Fibroblast of lung (primary cell): ENCODE data around the gene WDR72. TPM values are rescaled to one million over a fixed set of nuclear protein-coding genes. Genes with fewer than 3 reads are reported as not detected.
A peak's percentile ranks its signal among the peaks of the same experiment; 100 is the strongest.

ENCODE experiments used
- DNase-seq, 2 donors: peaks; one replicate each; pipeline versions ENCODE4 v3.0.0 to v3.0.0-alpha.2; 2010; ENCODE audit warnings: low read depth in 2 of 2
- H2AFZ ChIP-seq: 2 replicates; pipeline ENCODE4 v1.5.1; 2012; ENCODE audit warnings: low read length, control low read depth, inconsistent platforms
- H3K27ac ChIP-seq: 2 replicates; pipeline ENCODE4 v1.5.1; 2011; ENCODE audit warnings: low read length, control low read depth; ENCODE audit not compliant: insufficient read depth
- H3K27me3 ChIP-seq: 2 replicates; pipeline ENCODE4 v1.5.1; 2011; ENCODE audit warnings: mild to moderate bottlenecking, low read length; ENCODE audit not compliant: control insufficient read depth, insufficient read depth
- H3K36me3 ChIP-seq: 2 replicates; pipeline ENCODE4 v1.5.1; 2011; ENCODE audit warnings: low read length; ENCODE audit not compliant: control insufficient read depth, insufficient read depth
- H3K4me1 ChIP-seq: 2 replicates; pipeline ENCODE4 v1.5.1; 2011; ENCODE audit warnings: low read length; ENCODE audit not compliant: control insufficient read depth, insufficient read depth; ENCODE audit errors: extremely low read depth
- H3K4me2 ChIP-seq: 2 replicates; pipeline ENCODE4 v1.5.1; 2011; ENCODE audit warnings: low read length, control low read depth; ENCODE audit not compliant: insufficient read depth; ENCODE audit errors: extremely low read depth
- H3K4me3 ChIP-seq, 4 experiments: fragments of 200-600 bp in 1 of 4; sonication (generic) in 1 of 4; replicated peaks in 1 of 4; 2 replicates each; pipeline ENCODE4 v1.5.1; 2011 to 2016; ENCODE audit warnings: low read length in 4 of 4, low read depth in 3 of 4, mild to moderate bottlenecking in 3 of 4, control low read depth in 2 of 4, inconsistent platforms in 1 of 4, mixed read lengths in 1 of 4; ENCODE audit not compliant: insufficient read depth in 1 of 4; ENCODE audit errors: control extremely low read depth in 1 of 4
- H3K79me2 ChIP-seq: 2 replicates; pipeline ENCODE4 v1.5.1; 2012; ENCODE audit warnings: mild to moderate bottlenecking, low read length, inconsistent platforms; ENCODE audit not compliant: control insufficient read depth, insufficient read depth
- H3K9ac ChIP-seq: 2 replicates; pipeline ENCODE4 v1.5.1; 2011; ENCODE audit warnings: mild to moderate bottlenecking, low read length, control low read depth; ENCODE audit not compliant: insufficient read depth
- H3K9me3 ChIP-seq: 2 replicates; pipeline ENCODE4 v1.5.1; 2012; ENCODE audit warnings: low read depth, low read length; ENCODE audit not compliant: control insufficient read depth, insufficient read depth
- H4K20me1 ChIP-seq: 2 replicates; pipeline ENCODE4 v1.5.1; 2011; ENCODE audit warnings: low read length; ENCODE audit not compliant: control insufficient read depth, insufficient read depth; ENCODE audit errors: extremely low read depth
- CTCF ChIP-seq, 2 donors: IDR thresholded peaks in 1 of 2; conservative IDR thresholded peaks in 1 of 2; 1 replicate in 1 of 2; 2 replicates in 1 of 2; pipeline ENCODE4 v1.5.1; 2011 to 2012; ENCODE audit warnings: low read length in 2 of 2, control low read depth in 1 of 2, inconsistent platforms in 1 of 2, low read depth in 1 of 2, mild to moderate bottlenecking in 1 of 2
- EZH2 ChIP-seq: IDR thresholded peaks from 2 replicates; pipeline ENCODE4 v1.5.1; 2012; ENCODE audit warnings: low read length, control low read depth, mild to moderate bottlenecking; ENCODE audit errors: missing control alignments
- polyA plus RNA-seq, 2 donors: library from polyadenylated mRNA; depleted of rRNA in 1 of 2; stranded (reverse) in 1 of 2; unstranded in 1 of 2; fragments of >200 nt; gene quantifications; 2 replicates each; pipeline ENCODE4 v1.2.1, GENCODE V29; 2011 to 2012; ENCODE audit warnings: missing spikeins in 1 of 2
- total RNA-seq: library from RNA; depleted of rRNA; stranded (reverse); fragments of >200 nt; gene quantifications from 2 replicates; pipeline ENCODE4 v1.2.1, GENCODE V29; 2014

The WDR72 gene
- total and polyA plus RNA-seq, 2 donors (not counting 1 experiment from before 2014, with no cell fraction given), result not detected

DNA sequence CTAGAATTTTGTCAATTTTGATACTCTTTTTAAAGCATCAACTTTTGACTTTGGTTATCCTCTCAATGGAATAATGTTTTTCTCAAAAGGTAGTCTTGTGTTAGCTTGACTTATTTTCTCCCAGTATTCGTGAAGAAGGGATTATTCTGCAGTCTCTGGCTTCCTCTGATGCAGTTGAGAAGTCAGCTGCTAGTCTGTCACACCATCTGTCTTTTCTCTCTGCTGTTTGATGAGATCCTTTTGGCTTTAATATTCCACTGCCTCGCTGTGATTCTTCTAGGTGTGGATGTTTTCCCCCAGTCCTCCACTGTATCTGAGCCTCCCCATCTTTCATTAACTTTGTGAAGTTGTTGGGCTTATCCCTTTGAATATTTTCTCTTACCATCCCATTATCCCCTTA, 141.0 kb downstream of the WDR72 start:
- H3K4me3 ChIP-seq, result no peak overlapping the region
- H3K27ac ChIP-seq, result no peak overlapping the region
- DNase-seq, result no peak
- H2AFZ ChIP-seq, result no peak overlapping the region
- H3K4me1 ChIP-seq, result no peaks in the 10 kb centered on the region
- H3K9ac ChIP-seq, result no peak overlapping the region
- H3K9me3 ChIP-seq, result no peaks in the 10 kb centered on the region
- no peaks in the 10 kb centered on the region for H3K79me2 ChIP-seq
- TF ChIP-seq CTCF (conservative IDR thresholded peaks at IDR 0.05 in 1 of 2, IDR thresholded peaks at IDR 0.05 in 1 of 2; ENCODE audit: low read depth in 1 of 2, low read length in 2 of 2) (no peak), EZH2 (no peak)
- no peaks in the 10 kb centered on the region for H3K36me3 ChIP-seq
- no peaks in the 10 kb centered on the region for H4K20me1 ChIP-seq
- H3K4me2 ChIP-seq, result no peak overlapping the region
- H3K27me3 ChIP-seq, result no peaks in the 10 kb centered on the region

- no peak for TF ChIP-seq EZH2
- no peak for TF ChIP-seq CTCF (conservative IDR thresholded peaks at IDR 0.05 in 1 of 2, IDR thresholded peaks at IDR 0.05 in 1 of 2; ENCODE audit: low read depth in 1 of 2, low read length in 2 of 2)
- no peak overlapping the region for H3K4me2 ChIP-seq
Observed at GRCh38 chr15:53611145-53611920, 148.1 kb downstream of the WDR72 start.

DNA sequence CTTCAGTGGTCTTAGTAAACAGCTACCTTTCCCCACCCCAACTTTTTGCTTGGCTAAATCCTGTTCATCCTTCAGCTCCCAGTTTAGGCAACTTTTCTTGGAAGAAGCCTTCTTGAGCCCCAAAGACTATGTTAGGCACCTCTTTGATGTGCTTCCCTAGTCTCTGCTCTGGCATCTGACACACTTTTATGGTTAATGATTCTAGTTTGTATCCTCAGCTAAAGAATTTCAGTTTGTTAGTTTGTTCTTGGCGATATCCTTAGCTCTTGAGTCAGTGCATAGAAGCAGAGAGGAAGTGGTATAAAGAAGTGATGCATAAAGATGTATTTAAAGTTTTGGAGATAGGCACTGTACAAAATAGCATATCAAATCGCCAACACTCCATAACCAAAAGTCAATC, 168.4 kb downstream of the WDR72 start:
- H3K4me1 ChIP-seq, result no peaks in the 10 kb centered on the region
- H3K4me2 ChIP-seq, result no peak overlapping the region
- no peaks in the 10 kb centered on the region for H3K79me2 ChIP-seq
- no peak overlapping the region for H3K27ac ChIP-seq
- H3K4me3 ChIP-seq, result no peak overlapping the region
- H3K27me3 ChIP-seq, result no peaks in the 10 kb centered on the region
- H3K9me3 ChIP-seq, result no peaks in the 10 kb centered on the region
- no peak overlapping the region for H2AFZ ChIP-seq
- no peak for TF ChIP-seq CTCF (conservative IDR thresholded peaks at IDR 0.05 in 1 of 2, IDR thresholded peaks at IDR 0.05 in 1 of 2; ENCODE audit: low read depth in 1 of 2, low read length in 2 of 2)
- TF ChIP-seq EZH2, result no peak
- DNase-seq, result no peak
- H3K9ac ChIP-seq, result no peak overlapping the region
- no peaks in the 10 kb centered on the region for H4K20me1 ChIP-seq
- H3K36me3 ChIP-seq, result no peaks in the 10 kb centered on the region

More at GRCh38 chr15:53611145-53611920, 148.1 kb downstream of the WDR72 start:
- no peaks in the 10 kb centered on the region for H4K20me1 ChIP-seq
- no peak overlapping the region for H3K4me3 ChIP-seq
- H3K9me3 ChIP-seq, result no peaks in the 10 kb centered on the region
- H3K79me2 ChIP-seq, result no peaks in the 10 kb centered on the region
- no peaks in the 10 kb centered on the region for H3K27me3 ChIP-seq
- DNase-seq, result peak; percentile 4 to 62
- H3K36me3 ChIP-seq, result no peaks in the 10 kb centered on the region
- H3K9ac ChIP-seq, result no peak overlapping the region
- H3K4me1 ChIP-seq, result no peaks in the 10 kb centered on the region
- H3K27ac ChIP-seq, result no peak overlapping the region
- H2AFZ ChIP-seq, result no peak overlapping the region
